GM20000 (cell line): ENCODE measurements around the gene TIMM23.
"Not testable (repeated sequence)": the region's sequence is repeated elsewhere in the genome, so short reads cannot be mapped to it uniquely, and the experiment has no call there.

Experiments used
- DNase-seq: peaks from one replicate; pipeline ENCODE4 v3.0.0; 2012; ENCODE audit warnings: low spot score

Gene TIMM23, protein sequence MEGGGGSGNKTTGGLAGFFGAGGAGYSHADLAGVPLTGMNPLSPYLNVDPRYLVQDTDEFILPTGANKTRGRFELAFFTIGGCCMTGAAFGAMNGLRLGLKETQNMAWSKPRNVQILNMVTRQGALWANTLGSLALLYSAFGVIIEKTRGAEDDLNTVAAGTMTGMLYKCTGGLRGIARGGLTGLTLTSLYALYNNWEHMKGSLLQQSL

DNA sequence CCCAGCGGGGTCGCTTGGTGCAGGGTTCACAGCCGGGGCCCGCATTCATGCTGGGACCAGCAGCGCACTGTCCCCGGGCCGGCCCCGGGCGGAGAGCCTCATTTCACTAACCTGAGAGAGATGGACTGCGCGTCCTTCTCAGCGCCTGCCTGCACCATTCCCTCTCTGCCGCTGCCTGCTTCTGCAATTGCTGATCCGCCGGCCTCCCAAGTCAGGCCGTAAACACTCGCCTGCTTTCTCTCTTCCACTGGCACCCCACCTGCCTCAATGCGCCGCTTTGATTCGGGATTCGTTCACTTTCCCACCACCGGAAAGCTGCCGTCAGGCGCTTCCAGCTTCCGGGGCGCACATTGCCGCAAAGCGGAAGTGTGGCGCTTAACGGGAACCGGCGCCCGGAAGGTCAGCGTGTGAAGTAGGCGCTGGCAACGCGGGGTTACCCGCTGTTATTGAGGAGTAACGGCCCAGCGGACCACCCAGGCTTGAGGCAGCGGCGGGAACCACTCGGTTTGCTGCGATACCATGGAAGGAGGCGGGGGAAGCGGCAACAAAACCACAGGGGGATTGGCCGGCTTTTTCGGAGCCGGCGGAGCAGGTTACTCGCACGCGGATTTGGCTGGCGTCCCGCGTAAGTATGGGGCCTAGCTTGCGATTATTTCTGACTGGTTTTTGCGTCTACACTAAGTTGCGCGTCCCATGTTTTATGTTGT is at the start of gene TIMM23:
TSS of gene TIMM23 (plus strand) at position 384 of the 707 bp plus-strand sequence. CDS start at position 520, 136 bp downstream.
- DNase-seq: peak; percentile 46

DNA sequence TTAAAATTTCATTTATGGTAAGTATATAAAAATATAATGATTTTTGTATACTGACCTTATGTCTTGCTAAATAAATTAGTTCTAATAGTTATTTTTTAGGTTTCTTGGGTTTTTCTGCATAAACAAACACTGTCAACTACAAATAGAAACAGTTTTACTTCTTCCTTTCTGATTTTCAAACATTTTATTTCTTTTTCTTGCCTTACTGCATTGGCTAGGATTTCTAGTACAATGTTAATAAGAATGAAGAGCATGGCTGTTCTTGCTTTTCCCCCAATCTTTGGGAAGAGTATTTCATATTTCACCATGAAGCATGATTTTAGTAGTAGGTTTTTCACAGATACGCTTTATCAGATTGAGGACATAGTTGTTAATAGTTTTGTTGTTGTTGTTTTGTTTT is 45.5 kb upstream of the TIMM23 start:
- DNase-seq: not testable (repeated sequence)

DNA sequence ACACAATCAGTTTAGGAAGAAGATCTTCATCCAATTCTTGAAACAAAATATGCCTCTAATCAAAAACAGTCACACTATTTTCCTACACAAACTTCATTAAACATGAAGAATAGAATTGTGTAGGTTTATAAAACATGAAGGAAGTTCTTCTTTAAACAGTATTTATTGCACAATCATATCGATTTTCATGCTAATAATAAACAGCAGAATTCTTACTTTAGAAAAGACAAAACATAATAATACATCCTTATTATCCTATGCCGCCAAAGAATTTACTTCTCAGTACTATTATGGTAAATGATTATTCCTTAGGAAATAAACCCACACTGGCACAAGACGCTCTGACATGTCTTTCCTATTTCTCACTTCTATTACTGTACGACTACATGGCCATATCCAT is 41.0 kb upstream of the TIMM23 start:
- DNase-seq: not testable (repeated sequence)

DNA sequence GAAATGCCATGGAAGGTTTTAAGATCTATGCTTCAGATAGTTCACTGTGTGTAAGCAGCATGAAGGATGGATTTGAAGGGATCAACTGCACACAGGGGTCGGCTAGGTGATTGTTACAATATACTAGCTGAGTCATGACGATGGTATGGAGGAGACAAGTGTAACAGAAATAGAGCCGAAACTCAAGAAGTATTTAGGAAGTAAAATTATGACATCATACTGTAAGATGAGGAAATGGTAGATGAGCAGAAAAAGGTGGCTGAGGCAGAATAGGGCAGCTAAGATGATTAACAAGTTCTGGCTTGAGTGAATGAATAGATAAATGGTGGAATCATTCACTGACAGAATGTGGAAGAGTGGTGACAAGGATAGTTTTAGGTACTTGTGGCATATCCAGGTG is 37.5 kb upstream of the TIMM23 start:
- not testable (repeated sequence) for DNase-seq

DNA sequence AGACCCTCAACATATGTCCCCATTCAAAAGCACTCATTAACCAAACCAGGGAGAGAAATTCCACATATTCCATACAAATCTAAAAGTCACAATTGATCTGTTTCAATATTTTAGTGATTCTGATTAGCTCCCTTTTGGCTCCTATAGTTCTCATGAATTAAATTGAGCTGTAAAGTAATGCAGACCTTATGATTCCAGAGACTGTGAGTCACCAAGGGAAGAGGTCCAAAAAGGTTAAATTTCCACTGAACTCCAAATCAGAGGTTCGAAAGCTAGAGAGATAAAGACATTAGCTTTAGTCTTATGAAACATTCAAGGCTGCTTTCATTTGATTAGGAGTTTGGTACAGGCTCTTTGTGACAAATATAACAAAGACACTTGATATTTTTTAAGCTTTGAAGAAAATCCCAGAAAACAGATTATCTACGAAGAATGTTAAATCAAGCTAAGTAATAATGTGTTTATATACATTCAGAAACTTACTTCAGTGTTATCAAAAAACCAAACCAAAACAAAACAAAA is 33.1 kb upstream of the TIMM23 start:
- DNase-seq: not testable (repeated sequence)

DNA sequence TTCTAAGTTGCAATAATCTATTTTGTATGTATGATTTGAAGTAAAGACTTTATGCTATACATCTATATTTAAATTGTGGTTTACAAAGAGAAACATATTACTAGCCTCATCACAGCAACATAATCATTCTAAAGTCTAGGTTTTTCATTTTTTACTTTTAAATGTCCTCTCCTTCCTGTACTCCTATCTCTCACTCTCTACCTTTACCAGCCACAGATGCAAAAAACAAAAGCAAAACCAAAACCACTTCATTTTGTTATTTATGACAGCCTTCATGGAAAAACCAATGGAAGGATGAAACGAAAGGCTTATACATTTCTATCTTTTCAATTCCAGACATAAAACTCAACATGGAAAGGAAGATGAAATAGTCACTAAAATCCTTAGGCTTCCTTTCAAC is 31.1 kb upstream of the TIMM23 start:
- not testable (repeated sequence) for DNase-seq

DNA sequence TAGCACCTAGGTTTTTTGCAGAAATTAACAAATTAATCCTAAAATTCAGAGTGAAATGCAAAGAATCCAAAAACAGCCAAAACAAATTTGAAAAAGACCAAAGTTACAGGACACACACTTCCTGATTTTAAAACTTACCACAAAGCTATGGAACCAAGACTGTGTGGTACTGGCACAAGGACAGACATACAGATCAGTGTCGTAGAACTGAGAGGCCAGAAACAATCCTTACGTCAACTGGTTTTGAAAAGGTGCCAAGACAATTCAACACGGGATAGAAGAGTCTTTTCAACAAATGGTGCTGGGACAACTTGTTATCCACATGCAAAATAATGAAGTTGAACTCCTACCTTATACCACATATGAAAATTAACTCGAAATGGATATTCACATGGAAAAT is 26.8 kb upstream of the TIMM23 start:
- not testable (repeated sequence) for DNase-seq

DNA sequence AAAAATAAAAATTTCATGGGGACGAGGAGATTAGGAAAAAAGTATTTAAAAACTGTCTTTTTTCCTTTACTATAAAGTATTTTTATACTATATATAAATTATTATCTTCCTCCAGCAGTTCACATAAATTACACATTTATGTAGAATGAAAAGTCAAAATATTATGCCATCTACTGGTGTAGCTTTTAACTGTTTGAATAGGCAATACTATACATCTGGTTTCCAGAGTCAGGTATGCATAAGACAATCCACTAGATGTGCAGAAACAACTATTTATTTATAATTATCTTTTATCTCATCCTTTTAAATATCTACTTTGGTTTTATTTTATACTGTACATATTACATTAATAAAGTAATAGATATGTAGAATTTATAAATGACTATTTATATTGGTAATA is 24.9 kb upstream of the TIMM23 start:
- DNase-seq: not testable (repeated sequence)

DNA sequence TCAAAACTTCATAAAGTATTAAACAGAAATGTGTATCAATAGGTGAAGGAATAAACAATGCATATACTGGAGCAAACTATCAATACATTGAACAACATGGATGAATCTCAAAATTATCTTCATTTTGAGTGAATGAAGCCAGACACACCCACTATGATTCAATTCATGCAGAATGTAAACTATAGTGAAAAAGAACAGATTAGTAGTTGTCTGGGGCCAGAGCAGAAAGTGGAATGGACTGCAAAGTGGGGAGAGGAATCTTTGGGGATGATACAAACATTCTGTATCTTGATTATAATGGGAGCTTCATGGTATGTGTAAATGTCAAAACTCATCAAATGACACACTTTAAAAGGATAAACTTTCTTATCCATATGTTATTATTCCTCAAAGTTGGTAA is 23.5 kb upstream of the TIMM23 start:
- not testable (repeated sequence) for DNase-seq

DNA sequence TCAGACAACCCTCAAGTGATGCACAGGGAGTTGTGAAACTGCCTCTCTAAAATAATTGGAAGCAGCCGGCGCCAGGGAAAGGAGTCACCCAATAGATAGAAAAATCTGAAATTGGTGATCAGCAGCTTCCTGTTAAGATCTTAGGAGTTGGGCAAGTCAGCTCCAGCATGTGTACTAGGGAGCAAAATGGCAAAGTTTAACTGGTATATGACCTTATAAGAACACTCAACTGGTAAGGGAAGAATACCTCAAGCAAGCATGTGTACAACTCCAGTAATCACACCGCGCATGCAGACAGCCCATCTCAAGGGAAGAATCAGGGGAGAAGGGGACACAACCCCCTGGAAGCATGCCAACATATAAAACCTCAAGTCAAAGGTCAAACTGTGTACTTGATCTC is 17.9 kb upstream of the TIMM23 start:
- DNase-seq: not testable (repeated sequence)

DNA sequence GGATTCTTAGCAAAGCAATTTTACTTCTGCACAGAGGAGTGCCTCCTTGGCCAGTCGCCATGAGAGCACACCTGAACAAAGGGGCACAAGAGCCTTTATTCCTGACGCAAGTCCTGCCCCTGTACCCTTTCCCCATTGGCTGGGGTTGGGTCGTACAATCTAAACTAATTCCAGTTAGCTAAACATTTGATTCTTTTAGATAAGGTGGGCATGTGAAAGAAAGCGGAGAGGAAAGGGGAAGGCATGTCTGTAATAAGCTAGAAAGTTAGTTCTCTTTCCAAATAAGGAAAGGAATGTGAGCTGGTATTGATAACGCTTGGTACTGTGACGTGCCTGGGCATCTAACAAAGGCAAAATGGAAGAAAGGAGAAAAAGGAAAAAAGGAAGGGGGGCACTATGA is 15.7 kb upstream of the TIMM23 start:
- not testable (repeated sequence) for DNase-seq

DNA sequence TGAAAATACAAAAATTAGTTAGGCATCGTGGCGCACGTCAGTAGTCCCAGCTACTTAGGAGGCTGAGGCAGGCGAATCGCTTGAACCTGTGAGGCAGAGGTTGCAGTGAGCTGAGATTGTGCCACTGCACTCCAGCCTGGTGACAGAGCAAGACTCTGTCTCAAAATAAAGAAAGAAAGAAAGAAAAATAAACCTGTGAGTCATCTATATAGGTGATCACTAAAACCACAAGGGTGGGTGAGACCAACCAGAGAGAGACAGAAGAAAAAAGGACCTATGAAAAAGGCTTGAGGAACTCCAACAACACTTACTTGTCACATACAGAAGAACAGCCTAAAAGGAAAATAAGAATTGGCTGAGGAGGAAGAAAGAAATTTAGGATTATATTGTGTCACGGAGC is 14.4 kb upstream of the TIMM23 start:
- DNase-seq: not testable (repeated sequence)

DNA sequence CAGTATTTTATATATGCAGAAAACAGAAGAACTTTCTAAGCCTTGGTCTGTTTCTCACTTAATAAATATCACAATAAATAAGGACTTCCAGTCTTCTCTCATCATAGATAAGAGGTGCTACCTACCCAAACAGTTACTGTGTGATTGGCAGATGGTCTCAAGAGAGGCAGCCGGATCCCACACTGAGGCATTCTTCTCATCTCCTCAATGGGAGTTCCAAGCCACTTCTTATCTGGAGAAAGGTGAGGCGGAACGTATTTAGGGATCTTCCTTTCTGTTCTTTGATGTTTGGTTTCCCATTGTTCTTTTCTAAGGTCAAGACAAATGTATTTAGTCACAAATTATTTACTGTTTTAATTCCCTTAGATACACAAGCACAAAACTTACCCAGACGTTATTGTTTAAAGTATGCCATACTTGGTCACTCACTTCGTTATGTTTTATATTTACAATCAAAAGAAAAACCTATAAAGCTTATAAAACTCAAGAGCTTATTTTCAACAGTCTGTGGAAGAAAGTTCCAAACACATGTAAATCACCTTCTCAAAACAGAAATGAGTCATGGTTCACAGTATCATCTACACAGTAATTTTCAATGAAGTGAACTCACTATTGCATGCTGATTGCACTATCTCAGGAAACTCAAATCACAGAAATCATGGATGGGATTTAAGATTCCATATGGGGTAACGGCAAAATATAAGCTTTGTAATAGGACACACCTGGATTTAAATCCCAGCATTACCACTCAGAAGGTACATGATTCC is 9.4 kb upstream of the TIMM23 start:
- not testable (repeated sequence) for DNase-seq

DNA sequence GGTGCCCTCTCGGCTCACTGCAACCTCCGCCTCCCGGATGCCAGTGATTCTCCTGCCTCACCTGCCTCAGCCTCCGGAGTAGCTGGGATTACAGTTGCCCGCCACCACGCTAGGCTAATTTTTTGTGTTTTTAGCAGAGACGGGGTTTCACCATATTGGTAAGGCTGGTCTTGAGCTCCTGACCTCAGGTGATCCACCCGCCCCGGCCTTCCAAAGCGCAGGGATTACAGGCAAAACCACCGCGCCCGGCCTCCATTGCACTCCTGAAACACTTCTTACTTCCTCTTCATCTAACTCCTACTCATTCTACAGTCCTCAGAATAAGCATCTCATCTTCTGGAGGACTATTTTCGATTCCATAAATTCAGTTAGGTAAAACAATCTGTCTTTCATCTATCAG is 1.3 kb upstream of the TIMM23 start:
- not testable (repeated sequence) for DNase-seq

DNA sequence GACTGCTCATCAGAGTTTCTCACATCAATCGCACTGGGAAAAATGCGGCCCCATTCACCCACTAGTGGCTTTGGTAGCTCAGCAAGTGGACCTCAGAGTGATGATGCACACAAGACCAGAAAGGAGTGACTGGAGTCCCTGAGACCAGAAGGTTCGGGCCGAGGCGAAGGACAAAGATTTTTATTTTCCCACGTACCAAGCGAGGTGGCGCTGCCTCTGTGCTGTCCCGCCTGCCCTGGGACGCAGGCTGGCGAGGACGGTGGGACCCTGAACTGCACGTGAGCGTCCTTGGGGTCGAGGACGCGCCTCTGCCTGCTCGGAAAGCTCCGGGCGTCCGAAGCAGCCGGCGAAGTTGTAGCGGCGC is 565 bp upstream of the TIMM23 start:
- DNase-seq: peak; percentile 1

DNA sequence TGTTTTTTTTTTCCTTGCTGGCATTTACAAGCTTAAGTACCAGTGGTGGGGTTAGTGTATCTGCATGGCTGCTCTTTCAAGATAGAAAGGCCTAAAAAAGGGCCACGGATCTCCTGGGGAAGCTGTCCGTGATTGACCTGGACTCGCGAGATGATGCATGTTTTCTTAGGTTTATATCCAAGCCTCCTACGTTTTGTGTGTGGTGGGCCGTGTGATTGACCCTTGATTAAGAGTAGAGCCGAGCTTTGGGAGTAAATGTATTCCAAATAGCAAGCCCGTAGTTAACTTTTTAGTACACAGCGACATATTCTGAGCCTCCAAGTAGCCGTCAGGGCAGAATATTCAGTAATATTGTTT is 502 bp downstream of the TIMM23 start:
- DNase-seq: not testable (repeated sequence)

DNA sequence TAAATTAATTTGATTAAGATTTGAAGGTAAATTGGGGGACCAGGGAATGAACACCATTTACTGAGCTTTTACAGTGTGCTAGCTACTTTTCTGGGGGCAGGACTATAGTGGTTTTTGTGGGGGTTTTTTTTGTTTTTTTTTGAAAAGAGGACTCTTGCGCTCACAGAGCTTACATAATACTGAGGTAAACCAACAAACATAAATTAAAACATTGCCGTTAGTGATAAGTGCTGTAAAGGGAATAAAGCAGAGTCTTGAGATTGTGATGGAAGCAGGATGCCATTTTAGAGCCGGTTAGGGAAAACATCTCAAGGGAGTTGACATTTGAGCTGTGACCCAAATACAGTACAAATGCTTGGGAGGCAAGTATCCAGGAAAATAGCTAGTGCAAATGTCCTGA is 1.8 kb downstream of the TIMM23 start:
- not testable (repeated sequence) for DNase-seq

DNA sequence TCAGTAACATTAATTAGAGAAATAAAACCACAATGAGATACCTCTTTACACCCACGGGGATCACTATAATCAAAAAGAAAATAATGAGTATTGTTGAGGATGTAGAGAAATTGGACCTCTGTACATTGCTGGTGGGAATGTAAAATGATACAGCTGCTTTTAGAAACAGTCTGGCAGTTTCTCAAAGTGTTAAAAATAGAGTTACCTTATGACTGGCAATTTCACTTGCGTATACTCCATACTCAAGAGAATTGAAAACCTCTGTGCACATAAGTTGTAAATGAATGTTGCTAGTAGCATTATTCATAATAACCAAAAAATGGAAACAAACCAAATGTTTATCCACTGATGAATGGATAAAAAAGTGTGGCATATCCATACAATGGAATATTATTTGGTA is 6.3 kb downstream of the TIMM23 start:
- not testable (repeated sequence) for DNase-seq

DNA sequence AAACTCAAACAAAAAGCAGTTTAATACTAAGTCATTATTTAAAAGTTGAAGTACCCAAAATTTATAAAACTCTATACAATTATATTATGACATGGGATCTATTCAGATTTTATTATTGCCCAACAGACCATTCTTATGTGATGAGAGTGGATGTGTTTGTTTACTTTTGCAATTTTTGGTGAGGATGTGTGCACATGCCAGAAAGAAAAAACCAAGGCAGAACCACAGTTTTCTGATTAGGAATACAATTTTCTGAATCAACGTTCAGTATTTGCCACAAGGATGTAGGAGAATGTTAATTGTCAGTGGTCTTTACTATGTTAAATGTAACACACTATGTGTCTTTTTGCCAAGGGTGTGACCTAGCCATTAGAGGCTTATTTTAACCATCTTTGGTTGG is 9.1 kb downstream of the TIMM23 start:
- not testable (repeated sequence) for DNase-seq

DNA sequence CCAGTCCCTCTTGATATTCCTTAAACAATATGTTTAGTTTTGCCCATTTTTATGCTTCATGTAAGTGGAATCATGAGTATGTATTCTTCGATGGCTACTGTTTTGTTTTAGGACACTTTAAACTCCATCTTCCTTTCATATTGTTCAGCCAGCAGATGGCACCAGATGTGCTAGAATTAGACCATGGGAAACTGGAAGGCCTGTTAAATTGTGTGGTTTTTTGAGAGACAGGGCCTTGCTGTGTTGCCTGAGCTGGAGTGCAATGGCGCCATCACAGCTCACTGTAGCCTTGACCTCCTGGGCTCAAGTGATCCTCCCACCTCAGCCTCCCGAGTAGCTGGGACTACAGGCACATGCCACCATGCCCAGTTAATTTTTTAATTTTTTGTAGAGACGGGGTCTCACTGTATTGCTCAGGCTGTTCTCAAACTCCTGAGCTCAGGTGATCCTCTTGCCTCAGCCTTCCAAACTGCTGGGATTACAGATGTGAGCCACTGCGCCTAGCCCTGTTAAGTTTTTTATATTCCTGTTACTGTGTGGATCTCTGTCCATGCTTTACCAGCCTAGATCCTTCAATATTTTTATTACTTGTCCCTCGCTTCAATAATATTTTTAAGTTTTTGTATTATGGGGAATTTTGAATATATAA is 11.4 kb downstream of the TIMM23 start:
- DNase-seq: not testable (repeated sequence)

DNA sequence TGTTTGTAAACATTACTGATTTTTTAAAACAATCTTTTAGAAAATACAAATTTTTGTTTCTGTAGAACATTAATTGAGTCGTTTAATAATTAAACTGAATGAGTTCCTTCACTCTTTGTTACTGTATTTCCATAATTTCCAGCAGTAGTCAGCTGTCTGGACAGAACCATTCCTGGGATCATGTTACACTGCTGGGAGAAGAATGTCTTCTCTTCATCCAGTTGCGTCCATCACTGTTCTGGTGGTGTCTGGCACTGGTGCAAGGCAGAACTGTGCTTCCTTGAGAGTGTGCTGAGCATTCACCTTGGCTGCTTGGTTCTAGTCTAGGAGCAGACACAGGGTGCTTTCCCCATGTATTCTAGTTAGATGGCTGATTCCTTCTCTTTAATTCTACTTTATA is 12.2 kb downstream of the TIMM23 start:
- not testable (repeated sequence) for DNase-seq

DNA sequence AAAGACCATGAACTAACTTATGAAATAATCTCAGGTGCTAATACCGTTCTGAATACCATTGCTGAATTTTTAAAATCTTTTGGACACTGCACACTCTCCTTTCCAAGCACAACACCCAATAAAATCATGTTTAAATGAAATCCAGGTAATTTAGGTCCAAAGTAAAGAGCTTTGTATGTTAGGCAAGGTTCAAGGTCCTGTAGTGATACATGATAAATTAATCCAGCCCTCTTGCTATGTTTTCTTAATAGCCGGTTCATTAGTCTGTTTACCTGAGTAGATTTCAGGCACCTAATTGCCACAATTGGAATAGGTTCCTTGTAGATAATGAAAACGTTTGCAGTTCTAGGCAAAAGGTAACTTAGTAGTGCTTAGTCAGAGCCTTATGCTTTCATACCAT is 13.3 kb downstream of the TIMM23 start:
- not testable (repeated sequence) for DNase-seq
